EH (cell line): ENCODE results near the gene CLDN4.

Experiments used
- DNase-seq: peaks from one replicate; pipeline ENCODE4 v3.0.0-alpha.2; 2015; ENCODE audit warnings: low read depth

The CLDN4 gene

GRCh38 chr7:73844131-73844547 is 13.3 kb downstream of the CLDN4 start:
- DNase-seq = no peak

- peak; percentile 88 for DNase-seq
Measured at GRCh38 chr7:73844848-73845460, 14.2 kb downstream of the CLDN4 start.

DNA sequence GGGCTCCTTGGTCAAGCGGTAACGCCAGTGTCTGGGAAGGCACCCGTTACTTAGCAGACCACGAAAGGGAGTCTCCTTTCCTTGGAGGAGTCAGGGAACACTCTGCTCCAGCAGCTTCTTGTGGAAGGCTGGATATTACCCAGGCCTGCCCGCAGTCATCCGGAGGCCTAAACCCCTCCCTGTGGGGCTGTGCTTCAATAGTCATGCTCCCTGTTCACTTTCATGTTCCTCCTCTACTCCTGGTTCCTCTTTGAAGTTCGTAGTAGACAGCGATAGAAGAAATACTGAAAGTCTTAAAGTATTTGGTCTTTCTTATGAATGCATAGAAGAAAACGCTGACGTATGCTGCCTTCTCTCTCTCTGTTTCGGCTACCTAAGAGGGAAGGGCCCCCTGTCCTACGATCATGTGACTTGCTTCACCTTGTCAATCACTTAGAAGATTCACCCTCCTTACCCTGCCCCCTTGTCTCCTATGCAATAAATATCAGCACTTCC is 15.0 kb downstream of the CLDN4 start:
- peak; percentile 33 for DNase-seq

GRCh38 chr7:73847941-73848723 is 17.3 kb downstream of the CLDN4 start:
- no peak for DNase-seq

DNA sequence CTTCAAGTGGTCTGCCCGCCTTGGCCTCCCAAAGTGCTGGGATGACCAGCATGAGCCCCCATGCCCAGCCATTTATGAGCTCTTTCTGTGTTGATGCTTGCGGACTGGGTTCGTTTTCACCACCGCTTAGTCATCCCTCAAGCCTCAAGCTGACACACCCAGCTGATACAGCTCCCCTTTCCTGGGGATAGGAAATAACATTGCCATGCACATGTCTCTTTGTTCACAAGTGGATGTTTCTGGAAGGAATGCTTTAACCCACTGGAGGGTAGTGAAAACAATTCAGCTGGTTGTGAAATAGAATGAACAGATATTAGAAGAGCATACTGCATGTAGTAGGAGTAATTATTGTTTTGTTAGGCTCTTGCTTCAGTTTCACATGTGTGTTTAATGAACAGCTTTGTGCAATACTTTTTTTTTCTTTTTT is 20.0 kb downstream of the CLDN4 start:
- DNase-seq = peak; percentile 99

DNA sequence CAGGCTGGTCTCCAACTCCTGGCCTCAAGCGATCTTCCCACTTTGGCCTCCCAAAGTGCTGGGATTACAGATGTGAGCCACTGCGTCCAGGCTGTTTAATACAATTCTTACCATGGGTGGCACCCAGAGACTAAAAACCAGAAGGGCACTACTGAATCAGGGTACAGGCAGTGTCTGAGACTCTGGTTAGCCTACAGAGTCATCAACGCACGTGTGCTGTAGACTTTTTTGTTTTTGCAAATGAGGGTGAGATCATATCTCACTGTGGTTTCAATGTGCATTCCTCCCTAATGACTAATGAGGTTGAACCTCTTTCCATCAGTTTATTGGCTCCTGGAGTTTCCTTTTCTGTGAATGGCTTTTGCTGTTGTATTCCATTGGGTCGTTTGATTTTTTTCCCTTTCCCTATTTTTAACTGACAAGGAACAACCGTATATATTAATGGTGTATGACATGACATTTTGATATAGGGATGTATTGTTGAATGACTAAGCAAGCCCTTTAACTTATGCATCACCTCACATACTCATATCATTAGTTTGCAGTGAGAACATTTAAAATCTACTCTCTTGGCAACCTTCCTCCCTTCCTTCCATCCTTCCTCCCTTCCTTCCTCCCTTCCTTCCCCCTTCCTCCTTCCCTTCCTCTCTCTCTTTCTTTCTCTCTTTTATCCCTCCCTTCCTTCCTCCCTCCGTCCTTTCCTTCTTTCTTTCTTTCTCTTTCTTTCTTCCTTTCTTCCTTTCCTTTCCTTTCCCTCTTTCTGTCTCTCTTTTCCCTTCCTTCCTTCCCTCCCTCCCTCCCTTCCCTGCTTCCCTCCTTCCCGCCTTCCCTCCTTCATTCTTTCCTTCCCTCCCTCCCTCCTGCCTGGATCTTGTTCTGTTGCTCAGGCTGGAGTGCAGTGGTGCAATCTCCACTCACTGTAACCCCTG is 20.9 kb downstream of the CLDN4 start:
- peak; percentile 98 for DNase-seq

DNA sequence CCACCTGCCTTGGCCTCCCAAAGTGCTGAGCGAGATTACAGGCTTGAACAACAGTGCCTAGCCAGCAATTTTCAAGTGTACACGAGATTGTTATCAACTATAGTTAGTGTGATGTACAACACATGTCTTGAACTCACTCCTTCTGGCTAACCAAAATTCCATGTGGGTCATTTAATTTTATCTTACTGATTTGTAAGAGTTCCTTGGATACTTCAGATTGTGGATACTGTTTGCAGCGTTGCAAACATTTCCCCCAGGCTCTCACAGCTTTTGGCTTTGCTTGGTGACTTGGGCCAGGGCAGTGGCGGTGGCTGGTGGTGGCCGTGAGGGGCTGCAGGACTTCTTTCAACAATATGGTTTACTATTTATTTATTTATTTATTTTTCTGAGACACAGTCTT is 21.7 kb downstream of the CLDN4 start:
- DNase-seq = peak; percentile 46

- no peak for DNase-seq
Measured at GRCh38 chr7:73856941-73857340, 26.1 kb downstream of the CLDN4 start.

GRCh38 chr7:73858807-73859206 is 28.0 kb downstream of the CLDN4 start:
- DNase-seq = no peak

DNA sequence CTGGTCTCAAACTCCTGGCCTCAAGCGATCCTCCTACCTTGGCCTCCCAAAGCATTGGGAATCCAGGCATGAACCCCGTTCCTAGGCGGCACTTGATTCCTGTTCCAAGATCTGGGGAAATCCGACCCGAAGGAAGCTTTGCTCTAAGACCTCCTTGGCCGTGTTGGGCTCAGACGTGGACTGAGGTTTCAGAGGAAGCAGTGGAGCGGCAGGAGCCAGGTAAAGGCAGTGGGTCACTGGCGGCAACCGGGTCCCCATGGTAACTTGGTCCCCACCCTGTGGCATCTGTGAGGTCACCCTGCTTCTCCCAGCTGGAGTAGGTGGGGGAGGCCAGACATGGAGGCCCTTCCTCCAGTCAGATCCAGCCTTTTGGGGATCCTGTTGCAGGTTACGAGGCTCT is 30.1 kb downstream of the CLDN4 start, which contains the start of gene TMEM270:
TMEM270 (plus strand) TSS at position 301 of the 400 bp plus-strand sequence; CDS start at position 337, 36 bp downstream.
- DNase-seq = no peak

DNA sequence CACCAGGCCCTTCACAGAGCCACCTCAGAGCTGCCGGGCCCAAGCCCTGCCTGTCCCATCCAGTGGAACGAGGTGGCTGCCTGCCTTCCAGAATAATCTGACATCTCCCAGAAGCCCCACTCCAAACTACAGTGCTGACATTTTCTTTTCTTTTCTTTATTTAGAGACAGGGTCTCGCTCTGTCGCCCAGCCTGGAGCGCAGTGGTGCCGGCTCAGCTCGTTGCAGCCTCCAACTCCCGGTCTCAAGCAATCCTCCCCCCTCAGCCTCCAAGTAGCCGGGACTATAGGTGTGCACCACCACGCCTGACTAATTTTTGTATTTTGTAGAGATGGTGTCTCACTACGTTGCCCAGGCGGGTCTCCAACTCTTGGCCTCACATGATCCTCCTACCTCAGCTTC is 30.5 kb downstream of the CLDN4 start:
- no peak for DNase-seq

GRCh38 chr7:73864981-73865711 is 34.4 kb downstream of the CLDN4 start:
- no peak for DNase-seq

DNA sequence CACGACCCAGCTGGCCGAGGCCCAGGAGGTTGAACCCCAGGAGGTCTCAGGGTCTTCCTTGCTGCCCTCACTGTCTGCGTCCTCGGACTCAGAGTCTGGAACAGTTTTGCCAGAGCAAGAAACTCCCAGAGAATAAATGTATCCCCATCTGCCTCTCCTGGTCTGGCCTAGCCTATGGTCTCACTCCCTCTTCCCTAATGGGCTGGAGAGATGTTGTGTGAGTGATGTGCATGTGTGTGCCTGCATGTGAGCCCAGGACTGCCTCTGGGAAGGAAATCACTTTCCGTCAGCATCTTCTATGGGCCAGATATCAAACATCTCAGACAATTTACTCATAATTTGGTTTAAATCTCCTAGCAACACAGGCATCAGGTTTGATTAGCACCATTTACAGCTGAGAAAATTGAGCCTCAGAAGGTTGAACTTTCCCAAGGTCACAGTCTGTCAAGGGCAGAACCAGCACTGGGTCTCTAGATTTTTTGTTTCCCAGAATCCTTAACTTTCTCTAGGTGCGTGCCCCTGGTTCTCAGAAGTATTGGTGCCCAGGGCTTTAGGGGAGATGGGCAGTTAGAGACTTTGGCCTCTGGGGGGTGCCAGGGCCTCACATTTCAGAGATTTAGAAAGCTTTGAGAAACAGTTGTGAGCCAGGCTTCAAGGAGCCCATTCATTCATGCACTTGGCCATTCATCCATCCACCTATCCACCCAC is 35.1 kb downstream of the CLDN4 start:
- peak; percentile 75 for DNase-seq

DNA sequence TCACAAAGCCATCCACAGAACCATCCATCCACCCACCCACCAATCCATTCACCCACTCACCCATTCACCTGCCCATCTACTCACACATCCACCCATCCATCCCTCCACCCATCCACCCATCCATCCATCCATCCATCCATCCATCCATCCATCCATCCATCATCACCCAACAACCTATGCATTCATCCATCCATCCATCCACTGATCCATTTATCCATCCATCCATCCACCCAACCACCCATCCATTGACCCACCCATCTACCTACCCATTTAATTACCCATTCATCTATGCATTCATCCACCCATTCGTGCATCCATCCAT is 35.6 kb downstream of the CLDN4 start:
- no peak for DNase-seq

DNA sequence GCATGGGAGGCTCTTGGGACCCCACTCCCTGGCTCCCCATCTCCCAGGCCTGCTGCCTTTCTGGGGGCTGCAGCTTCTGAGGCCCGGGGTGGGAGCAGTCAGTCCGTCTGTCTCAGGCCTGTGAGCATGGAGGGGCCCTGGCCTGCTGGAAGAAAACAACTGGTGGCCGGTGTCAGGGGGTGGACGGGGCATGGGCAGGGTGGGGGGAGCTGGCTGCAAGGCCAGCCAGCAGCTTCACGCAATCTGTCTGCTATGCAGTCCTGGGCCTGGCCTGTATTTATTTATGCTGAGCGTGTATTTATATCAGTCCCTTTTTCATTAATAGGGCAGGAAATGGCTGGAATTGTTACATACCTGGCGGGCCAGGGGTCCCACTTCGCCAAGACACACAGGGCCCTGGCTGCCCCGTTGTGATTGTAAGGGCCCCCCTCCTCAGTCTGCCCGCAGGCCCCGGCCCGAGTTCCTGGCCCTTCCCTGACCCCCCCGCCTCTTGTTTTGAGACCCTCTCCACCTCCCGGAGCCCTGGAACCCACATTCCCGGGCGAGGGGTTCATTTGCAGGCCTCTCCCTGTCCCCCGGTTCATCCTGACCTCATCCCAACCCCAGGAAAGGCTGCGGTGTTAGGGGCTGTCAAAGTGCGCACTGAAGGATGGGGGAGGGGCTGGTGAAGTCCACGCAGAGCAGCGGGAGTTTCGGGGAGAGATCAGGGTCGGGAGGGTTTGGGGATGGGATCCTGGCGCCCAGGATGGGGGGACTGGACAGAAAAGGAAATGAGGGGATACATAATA is 38.4 kb downstream of the CLDN4 start:
- peak; percentile 57 for DNase-seq

- DNase-seq = no peak
Measured at GRCh38 chr7:73870041-73870492, 39.3 kb downstream of the CLDN4 start.

- no peak for DNase-seq
Measured at GRCh38 chr7:73871163-73872011, 40.6 kb downstream of the CLDN4 start.

GRCh38 chr7:73872056-73872908 is 41.5 kb downstream of the CLDN4 start:
- DNase-seq = no peak
